Urinary bladder (tissue), 4 donors: ENCODE measurements around the gene CFAP77. TPM values are rescaled to one million over a fixed set of nuclear protein-coding genes. Genes with fewer than 3 reads are reported as not detected.

ENCODE experiments used
- DNase-seq: peaks from one replicate; pipeline ENCODE4 v3.0.0-alpha.2; 2015; ENCODE audit errors: extremely low spot score
- H3K27ac ChIP-seq: one replicate; pipeline ENCODE4 v1.5.1; 2013; ENCODE audit warnings: low read depth, mild to moderate bottlenecking, moderate library complexity
- H3K36me3 ChIP-seq: one replicate; pipeline ENCODE4 v1.6.1; 2013; ENCODE audit warnings: mild to moderate bottlenecking, moderate library complexity; ENCODE audit not compliant: insufficient read depth
- H3K4me1 ChIP-seq: one replicate; pipeline ENCODE4 v1.6.1; 2013; ENCODE audit warnings: mild to moderate bottlenecking, moderate library complexity; ENCODE audit not compliant: insufficient read depth
- H3K4me3 ChIP-seq: one replicate; pipeline ENCODE4 v1.5.1; 2013; ENCODE audit warnings: low read depth, low read length
- WGBS: extraction: QIAGEN DNeasy Blood & Tissue Kit; methylation state at CpG from one replicate; pipeline ENCODE4 v1.1.7; 2013; 5-methylcytosine and 5-hydroxymethylcytosine counted together
- polyA plus RNA-seq: library from polyadenylated mRNA; stranded (reverse); fragments of 200-250 nt; gene quantifications from one replicate; pipeline ENCODE4 v1.2.3, GENCODE V29; 2013
- total RNA-seq: library from RNA; depleted of rRNA; stranded (reverse); fragments of >200 nt; gene quantifications from one replicate; pipeline ENCODE4 v1.2.3, GENCODE V29; 2014
- donor health status: healthy with polysubstance abuse.
- donor health status: healthy.

The CFAP77 gene
- total and polyA plus RNA-seq, 2 donors, result not detected

- Histone ChIP-seq H3K36me3 (no peaks in the 10 kb centered on the region), H3K27ac (no peak overlapping the region), H3K4me3 (no peak overlapping the region), H3K4me1 (no peaks in the 10 kb centered on the region)
- no peak for DNase-seq
- WGBS, result 65% methylated on average over 9 of the region's 9 CpGs
These were observed 62.6 kb downstream of the CFAP77 start for GRCh38 chr9:132472599-132472998.

- Histone ChIP-seq H3K27ac (no peak overlapping the region), H3K4me1 (no peaks in the 10 kb centered on the region), H3K4me3 (no peak overlapping the region), H3K36me3 (no peaks in the 10 kb centered on the region)
- no peak for DNase-seq
- WGBS, result 70% methylated on average over 14 of the region's 14 CpGs
These were observed 64.2 kb downstream of the CFAP77 start for GRCh38 chr9:132474253-132474652.

GRCh38 chr9:132478353-132479050 is 68.5 kb downstream of the CFAP77 start:
- DNase-seq, result no peak
- Histone ChIP-seq H3K4me3 (no peak overlapping the region), H3K4me1 (no peaks in the 10 kb centered on the region), H3K36me3 (no peaks in the 10 kb centered on the region), H3K27ac (no peak overlapping the region)
- 73% methylated on average over 15 of the region's 15 CpGs for WGBS

GRCh38 chr9:132479733-132480132 is 69.7 kb downstream of the CFAP77 start:
- Histone ChIP-seq H3K36me3 (no peaks in the 10 kb centered on the region), H3K27ac (no peak overlapping the region), H3K4me3 (no peak overlapping the region), H3K4me1 (no peaks in the 10 kb centered on the region)
- WGBS, result 89% methylated on average over 10 of the region's 10 CpGs
- no peak for DNase-seq

GRCh38 chr9:132481053-132481849 is 71.2 kb downstream of the CFAP77 start:
- Histone ChIP-seq H3K27ac (no peak overlapping the region), H3K4me1 (no peaks in the 10 kb centered on the region), H3K36me3 (no peaks in the 10 kb centered on the region), H3K4me3 (no peak overlapping the region)
- no peak for DNase-seq
- 48% methylated on average over 20 of the region's 20 CpGs for WGBS

GRCh38 chr9:132482196-132482813 is 72.3 kb downstream of the CFAP77 start:
- H3K4me3 ChIP-seq, result no peak overlapping the region
- 73% methylated on average over 17 of the region's 17 CpGs for WGBS

GRCh38 chr9:132485393-132485792 is 75.4 kb downstream of the CFAP77 start:
- no peak overlapping the region for H3K4me3 ChIP-seq
- WGBS, result 71% methylated on average over 14 of the region's 14 CpGs
- no peak overlapping the region for H3K27ac ChIP-seq
- H3K4me1 ChIP-seq, result no peaks in the 10 kb centered on the region
- DNase-seq, result no peak
- H3K36me3 ChIP-seq, result no peaks in the 10 kb centered on the region

More at GRCh38 chr9:132482196-132482813, 72.3 kb downstream of the CFAP77 start:
- Histone ChIP-seq H3K4me1 (no peaks in the 10 kb centered on the region), H3K36me3 (no peaks in the 10 kb centered on the region), H3K27ac (no peak overlapping the region)
- DNase-seq, result no peak

- DNase-seq, result no peak
- no peak overlapping the region for H3K4me3 ChIP-seq
- H3K27ac ChIP-seq, result no peak overlapping the region
- 27% methylated on average over 32 of the region's 32 CpGs for WGBS
- no peaks in the 10 kb centered on the region for H3K36me3 ChIP-seq
- no peaks in the 10 kb centered on the region for H3K4me1 ChIP-seq
These were observed 76.8 kb downstream of the CFAP77 start for GRCh38 chr9:132486706-132487350.

- 79% methylated on average over 7 of the region's 7 CpGs for WGBS
- no peak for DNase-seq
- H3K4me3 ChIP-seq, result no peak overlapping the region
- no peaks in the 10 kb centered on the region for H3K4me1 ChIP-seq
- H3K27ac ChIP-seq, result no peak overlapping the region
- no peaks in the 10 kb centered on the region for H3K36me3 ChIP-seq
These were observed 77.4 kb downstream of the CFAP77 start for GRCh38 chr9:132487351-132487791.

- Histone ChIP-seq H3K4me1 (no peaks in the 10 kb centered on the region), H3K27ac (no peak overlapping the region), H3K36me3 (no peaks in the 10 kb centered on the region), H3K4me3 (no peak overlapping the region)
- WGBS, result 17% methylated on average over 7 of the region's 7 CpGs
- DNase-seq, result no peak
These were observed 78.0 kb downstream of the CFAP77 start for GRCh38 chr9:132487980-132488535.

- DNase-seq, result no peak
- 27% methylated on average over 9 of the region's 9 CpGs for WGBS
These were observed 78.6 kb downstream of the CFAP77 start for GRCh38 chr9:132488626-132489025.

GRCh38 chr9:132489536-132489935 is 79.5 kb downstream of the CFAP77 start:
- WGBS, result 84% methylated on average over 9 of the region's 9 CpGs
- DNase-seq, result no peak
- Histone ChIP-seq H3K4me3 (no peak overlapping the region), H3K27ac (no peak overlapping the region), H3K36me3 (no peaks in the 10 kb centered on the region), H3K4me1 (no peaks in the 10 kb centered on the region)

More at GRCh38 chr9:132488626-132489025, 78.6 kb downstream of the CFAP77 start:
- no peak overlapping the region for H3K4me3 ChIP-seq
- no peak overlapping the region for H3K27ac ChIP-seq
- no peaks in the 10 kb centered on the region for H3K4me1 ChIP-seq
- H3K36me3 ChIP-seq, result no peaks in the 10 kb centered on the region

- Histone ChIP-seq H3K4me3 (no peak overlapping the region), H3K27ac (no peak overlapping the region), H3K36me3 (no peaks in the 10 kb centered on the region), H3K4me1 (no peaks in the 10 kb centered on the region)
- WGBS, result 75% methylated on average over 2 of the region's 2 CpGs
- no peak for DNase-seq
These were observed 84.8 kb downstream of the CFAP77 start for GRCh38 chr9:132494857-132495256.
